ENCODE results near the gene XRCC4. TPM values are rescaled to one million over a fixed set of nuclear protein-coding genes. Genes with fewer than 3 reads are reported as not detected.

XRCC4 gene
- total and polyA plus RNA-seq, 9 donors, result 1.5 to 4.7 (median 3.2) TPM

DNA sequence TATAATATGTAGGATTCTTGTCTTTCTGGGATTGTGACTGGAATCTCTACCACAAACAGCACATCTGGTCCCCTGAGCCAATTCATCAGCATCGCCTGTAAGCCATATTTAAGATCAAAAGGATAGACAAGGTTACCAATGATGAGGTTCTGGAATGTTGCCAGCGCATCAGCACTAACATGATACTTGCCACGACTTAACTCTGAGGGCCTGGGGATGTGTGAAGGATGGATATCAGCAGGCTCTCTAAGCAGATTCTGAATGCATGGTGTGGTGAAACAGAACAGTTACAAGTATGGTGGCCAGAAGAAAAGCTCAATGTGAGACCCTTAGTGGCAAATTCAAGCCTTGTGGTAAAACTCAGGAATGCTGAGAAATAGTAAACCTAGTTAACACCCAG, 143.0 kb downstream of the XRCC4 start:
- TF ChIP-seq POLR2A (IDR thresholded peaks at IDR 0.05), result no peak
- TF ChIP-seq, protein P1, sequence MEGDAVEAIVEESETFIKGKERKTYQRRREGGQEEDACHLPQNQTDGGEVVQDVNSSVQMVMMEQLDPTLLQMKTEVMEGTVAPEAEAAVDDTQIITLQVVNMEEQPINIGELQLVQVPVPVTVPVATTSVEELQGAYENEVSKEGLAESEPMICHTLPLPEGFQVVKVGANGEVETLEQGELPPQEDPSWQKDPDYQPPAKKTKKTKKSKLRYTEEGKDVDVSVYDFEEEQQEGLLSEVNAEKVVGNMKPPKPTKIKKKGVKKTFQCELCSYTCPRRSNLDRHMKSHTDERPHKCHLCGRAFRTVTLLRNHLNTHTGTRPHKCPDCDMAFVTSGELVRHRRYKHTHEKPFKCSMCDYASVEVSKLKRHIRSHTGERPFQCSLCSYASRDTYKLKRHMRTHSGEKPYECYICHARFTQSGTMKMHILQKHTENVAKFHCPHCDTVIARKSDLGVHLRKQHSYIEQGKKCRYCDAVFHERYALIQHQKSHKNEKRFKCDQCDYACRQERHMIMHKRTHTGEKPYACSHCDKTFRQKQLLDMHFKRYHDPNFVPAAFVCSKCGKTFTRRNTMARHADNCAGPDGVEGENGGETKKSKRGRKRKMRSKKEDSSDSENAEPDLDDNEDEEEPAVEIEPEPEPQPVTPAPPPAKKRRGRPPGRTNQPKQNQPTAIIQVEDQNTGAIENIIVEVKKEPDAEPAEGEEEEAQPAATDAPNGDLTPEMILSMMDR (IDR thresholded peaks at IDR 0.05), result no peak
- TF ChIP-seq EP300 (IDR thresholded peaks at IDR 0.05), result no peak
- Histone ChIP-seq H3K27ac (no peak overlapping the region), H3K4me3 (no peak overlapping the region), H3K36me3 (no peaks in the 10 kb centered on the region), H3K27me3 (no peaks in the 10 kb centered on the region), H3K9me3 (no peaks in the 10 kb centered on the region), H3K4me1 (ENCODE audit: insufficient read depth) (no peaks in the 10 kb centered on the region)
- WGBS, 3 donors, result 44 to 80% (median 67%) methylated on average over 3 of the region's 3 CpGs
- no peak for DNase-seq
- intact Hi-C loops (cut with DNase I), result no loop called here

DNA sequence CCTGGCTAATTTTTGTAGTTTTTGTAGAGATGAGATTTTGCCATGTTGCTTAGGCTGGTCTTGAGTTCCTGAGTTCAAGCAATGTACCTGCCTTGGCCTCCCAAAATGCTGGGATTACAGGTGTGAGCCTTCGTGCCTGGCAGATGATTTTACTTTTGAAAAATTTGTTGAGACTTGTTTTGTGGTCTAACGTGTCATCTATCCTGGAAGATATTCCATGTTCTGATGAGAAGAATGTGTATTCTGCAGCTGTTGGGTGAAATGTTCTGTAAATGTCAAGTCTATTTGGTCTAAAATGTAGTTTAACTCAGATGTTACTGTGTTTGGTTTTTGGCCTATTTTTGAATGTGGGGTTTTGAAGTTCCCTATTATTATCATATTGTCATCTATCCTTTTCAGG, 145.6 kb downstream of the XRCC4 start:
- H3K27ac ChIP-seq, result no peak overlapping the region
- no peaks in the 10 kb centered on the region for H3K4me1 ChIP-seq (ENCODE audit: insufficient read depth)
- H3K9me3 ChIP-seq, result no peaks in the 10 kb centered on the region
- no peak overlapping the region for H3K4me3 ChIP-seq
- no peaks in the 10 kb centered on the region for H3K27me3 ChIP-seq
- no peaks in the 10 kb centered on the region for H3K36me3 ChIP-seq
- intact Hi-C loops (cut with DNase I), result no loop called here
- 68 to 71% (median 68%) methylated on average over 2 of the region's 2 CpGs for WGBS, 3 donors
- DNase-seq, result no peak
- TF ChIP-seq, protein P1 (IDR thresholded peaks at IDR 0.05), result no peak
- TF ChIP-seq POLR2A (IDR thresholded peaks at IDR 0.05) (no peak), EP300 (IDR thresholded peaks at IDR 0.05) (no peak)

DNA sequence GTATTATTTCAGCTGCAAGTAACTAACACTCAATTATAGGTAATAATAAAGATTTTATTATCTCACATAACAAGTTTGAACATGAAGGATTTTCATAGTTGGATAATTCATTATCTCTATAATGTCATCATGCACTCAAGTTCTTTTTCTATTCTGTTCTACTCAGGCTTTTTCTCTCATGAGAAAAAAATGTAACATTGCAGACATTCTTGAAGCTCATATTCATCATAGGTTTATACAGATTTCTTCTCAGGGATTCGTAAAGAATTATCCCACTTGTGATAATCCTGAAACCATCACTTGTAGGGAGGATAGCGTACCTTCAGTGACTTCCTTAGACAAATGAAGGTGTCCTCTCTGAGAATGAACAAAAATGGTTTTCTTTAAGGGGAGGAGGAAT, 150.3 kb downstream of the XRCC4 start:
- intact Hi-C loops (cut with DNase I), result no loop called here
- H3K9me3 ChIP-seq, result no peaks in the 10 kb centered on the region
- no peaks in the 10 kb centered on the region for H3K27me3 ChIP-seq
- H3K27ac ChIP-seq, result no peak overlapping the region
- no peaks in the 10 kb centered on the region for H3K4me1 ChIP-seq (ENCODE audit: insufficient read depth)
- H3K4me3 ChIP-seq, result no peak overlapping the region
- TF ChIP-seq EP300 (IDR thresholded peaks at IDR 0.05), result no peak
- TF ChIP-seq POLR2A (IDR thresholded peaks at IDR 0.05), result no peak
- H3K36me3 ChIP-seq, result no peaks in the 10 kb centered on the region
- WGBS, 3 donors, result 80 to 93% (median 88%) methylated on average over 2 of the region's 2 CpGs
- no peak for DNase-seq

DNA sequence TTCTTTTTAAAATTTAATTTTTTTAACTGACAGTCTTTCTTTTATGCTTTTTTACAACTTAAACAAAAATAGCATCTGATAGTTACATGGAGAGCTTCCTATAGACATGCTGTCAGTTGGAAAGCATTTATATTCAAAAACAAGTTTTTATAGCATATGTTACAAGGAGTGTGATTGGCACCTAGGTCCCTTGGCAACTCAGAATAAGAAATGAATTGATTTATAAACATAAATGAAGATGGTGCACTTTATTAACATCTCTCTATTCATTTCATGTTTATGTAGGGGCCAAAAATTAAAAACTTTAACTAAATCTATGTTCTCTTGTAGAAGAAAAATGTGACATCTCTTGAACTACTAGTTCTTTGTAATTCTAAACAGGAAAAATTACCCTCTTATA, 153.2 kb downstream of the XRCC4 start:
- no peak for TF ChIP-seq EP300 (IDR thresholded peaks at IDR 0.05)
- TF ChIP-seq, protein P1 (IDR thresholded peaks at IDR 0.05), result no peak
- TF ChIP-seq POLR2A (IDR thresholded peaks at IDR 0.05), result no peak
- Histone ChIP-seq H3K9me3 (no peaks in the 10 kb centered on the region), H3K4me3 (no peak overlapping the region), H3K27ac (no peak overlapping the region), H3K36me3 (no peaks in the 10 kb centered on the region), H3K4me1 (ENCODE audit: insufficient read depth) (no peaks in the 10 kb centered on the region), H3K27me3 (no peaks in the 10 kb centered on the region)
- intact Hi-C loops (cut with DNase I), result no loop called here
- DNase-seq, result no peak

DNA sequence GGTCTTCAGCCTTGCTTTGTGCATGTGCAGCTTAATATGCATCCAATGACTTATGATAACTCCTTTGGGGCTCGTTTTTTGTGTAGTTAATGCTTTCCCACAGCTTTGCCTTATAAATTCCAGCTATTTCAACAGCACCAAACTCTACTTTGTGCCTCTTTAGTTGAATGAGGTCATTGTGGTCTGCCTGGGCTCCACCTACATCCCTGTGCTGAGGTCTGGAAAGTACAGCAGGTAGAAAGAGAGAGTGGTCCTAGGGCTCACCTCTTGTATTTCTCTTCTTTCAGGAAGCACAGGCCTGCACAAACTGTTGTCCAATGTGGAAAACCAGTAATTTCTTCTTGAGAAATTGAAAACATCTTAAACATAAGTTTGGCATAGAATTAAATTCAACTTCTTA, 167.2 kb downstream of the XRCC4 start:
- Histone ChIP-seq H3K27ac (no peak overlapping the region), H3K4me1 (ENCODE audit: insufficient read depth) (no peaks in the 10 kb centered on the region), H3K4me3 (no peak overlapping the region), H3K36me3 (no peaks in the 10 kb centered on the region), H3K27me3 (no peaks in the 10 kb centered on the region), H3K9me3 (no peaks in the 10 kb centered on the region)
- no peak for DNase-seq
- WGBS, 3 donors, result 81 to 89% (median 86%) methylated on average over 1 of the region's 1 CpG
- intact Hi-C loops (cut with DNase I), result no loop called here
- no peak for TF ChIP-seq POLR2A (IDR thresholded peaks at IDR 0.05)
- TF ChIP-seq EP300 (IDR thresholded peaks at IDR 0.05), result no peak
- TF ChIP-seq, protein P1 (IDR thresholded peaks at IDR 0.05), result no peak
